Measurements from ENCODE around the gene CD27.

DNA sequence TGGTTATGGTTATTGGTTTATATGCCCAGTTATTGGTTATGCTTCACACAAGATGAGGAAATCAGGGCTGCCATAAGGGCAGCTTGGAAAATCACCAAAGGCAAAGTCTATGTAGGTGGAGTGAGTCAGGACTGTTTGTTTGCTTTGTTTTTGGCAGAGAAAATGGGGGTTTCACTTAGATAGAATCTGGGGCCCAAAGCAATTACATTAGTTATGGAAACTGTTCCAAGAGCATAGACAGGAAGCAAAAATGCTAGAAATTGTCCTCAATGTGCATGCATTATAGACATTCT is 23.5 kb downstream of the CD27 start:
- TF ChIP-seq, protein P1, sequence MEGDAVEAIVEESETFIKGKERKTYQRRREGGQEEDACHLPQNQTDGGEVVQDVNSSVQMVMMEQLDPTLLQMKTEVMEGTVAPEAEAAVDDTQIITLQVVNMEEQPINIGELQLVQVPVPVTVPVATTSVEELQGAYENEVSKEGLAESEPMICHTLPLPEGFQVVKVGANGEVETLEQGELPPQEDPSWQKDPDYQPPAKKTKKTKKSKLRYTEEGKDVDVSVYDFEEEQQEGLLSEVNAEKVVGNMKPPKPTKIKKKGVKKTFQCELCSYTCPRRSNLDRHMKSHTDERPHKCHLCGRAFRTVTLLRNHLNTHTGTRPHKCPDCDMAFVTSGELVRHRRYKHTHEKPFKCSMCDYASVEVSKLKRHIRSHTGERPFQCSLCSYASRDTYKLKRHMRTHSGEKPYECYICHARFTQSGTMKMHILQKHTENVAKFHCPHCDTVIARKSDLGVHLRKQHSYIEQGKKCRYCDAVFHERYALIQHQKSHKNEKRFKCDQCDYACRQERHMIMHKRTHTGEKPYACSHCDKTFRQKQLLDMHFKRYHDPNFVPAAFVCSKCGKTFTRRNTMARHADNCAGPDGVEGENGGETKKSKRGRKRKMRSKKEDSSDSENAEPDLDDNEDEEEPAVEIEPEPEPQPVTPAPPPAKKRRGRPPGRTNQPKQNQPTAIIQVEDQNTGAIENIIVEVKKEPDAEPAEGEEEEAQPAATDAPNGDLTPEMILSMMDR (IDR thresholded peaks at IDR 0.05), result no peak
- no peak for TF ChIP-seq EP300 (IDR thresholded peaks at IDR 0.05; ENCODE audit: low read depth)
- TF ChIP-seq POLR2AphosphoS5 (IDR thresholded peaks at IDR 0.05), result no peak

All from transverse colon (tissue), 4 donors.